ENCODE results near the gene PLA2G4C. TPM values are rescaled to one million over a fixed set of nuclear protein-coding genes. Genes with fewer than 3 reads are reported as not detected.

PLA2G4C gene
- total and polyA plus RNA-seq, 4 donors, result 1.1 to 5.9 (median 3.1) TPM

DNA sequence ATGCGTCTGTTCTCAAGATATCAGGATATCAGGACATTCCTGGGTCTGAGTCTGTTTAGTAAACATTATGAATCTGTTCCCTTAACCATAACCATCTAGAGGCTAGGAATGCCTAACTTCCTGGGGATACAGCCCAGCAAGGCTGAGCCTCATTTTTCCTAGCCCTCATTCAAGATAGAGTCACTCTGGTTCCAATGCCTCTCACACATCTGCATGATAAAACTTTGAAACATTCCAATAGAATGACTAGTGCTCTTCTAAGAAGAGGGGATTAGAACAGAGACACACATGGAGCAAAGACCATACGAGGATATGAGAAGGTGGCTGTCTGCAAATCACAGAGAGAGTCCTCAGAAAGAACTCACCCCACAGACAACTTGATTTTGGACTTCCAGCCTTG lies 46.1 kb downstream of the PLA2G4C start (continued):
- TF ChIP-seq, protein P1, sequence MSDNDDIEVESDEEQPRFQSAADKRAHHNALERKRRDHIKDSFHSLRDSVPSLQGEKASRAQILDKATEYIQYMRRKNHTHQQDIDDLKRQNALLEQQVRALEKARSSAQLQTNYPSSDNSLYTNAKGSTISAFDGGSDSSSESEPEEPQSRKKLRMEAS (IDR thresholded peaks at IDR 0.05), result no peak

- no peak for TF ChIP-seq RAD21 (IDR thresholded peaks at IDR 0.05)
- TF ChIP-seq YY1 (IDR thresholded peaks at IDR 0.05), result no peak
- TF ChIP-seq, protein P2, sequence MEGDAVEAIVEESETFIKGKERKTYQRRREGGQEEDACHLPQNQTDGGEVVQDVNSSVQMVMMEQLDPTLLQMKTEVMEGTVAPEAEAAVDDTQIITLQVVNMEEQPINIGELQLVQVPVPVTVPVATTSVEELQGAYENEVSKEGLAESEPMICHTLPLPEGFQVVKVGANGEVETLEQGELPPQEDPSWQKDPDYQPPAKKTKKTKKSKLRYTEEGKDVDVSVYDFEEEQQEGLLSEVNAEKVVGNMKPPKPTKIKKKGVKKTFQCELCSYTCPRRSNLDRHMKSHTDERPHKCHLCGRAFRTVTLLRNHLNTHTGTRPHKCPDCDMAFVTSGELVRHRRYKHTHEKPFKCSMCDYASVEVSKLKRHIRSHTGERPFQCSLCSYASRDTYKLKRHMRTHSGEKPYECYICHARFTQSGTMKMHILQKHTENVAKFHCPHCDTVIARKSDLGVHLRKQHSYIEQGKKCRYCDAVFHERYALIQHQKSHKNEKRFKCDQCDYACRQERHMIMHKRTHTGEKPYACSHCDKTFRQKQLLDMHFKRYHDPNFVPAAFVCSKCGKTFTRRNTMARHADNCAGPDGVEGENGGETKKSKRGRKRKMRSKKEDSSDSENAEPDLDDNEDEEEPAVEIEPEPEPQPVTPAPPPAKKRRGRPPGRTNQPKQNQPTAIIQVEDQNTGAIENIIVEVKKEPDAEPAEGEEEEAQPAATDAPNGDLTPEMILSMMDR (IDR thresholded peaks at IDR 0.05; ENCODE audit: low read depth, low read length, missing input control), result no peak
- no peak for TF ChIP-seq SP1 (IDR thresholded peaks at IDR 0.05)
- TF ChIP-seq NR2F2 (IDR thresholded peaks at IDR 0.05), result no peak
- TF ChIP-seq, protein P3, sequence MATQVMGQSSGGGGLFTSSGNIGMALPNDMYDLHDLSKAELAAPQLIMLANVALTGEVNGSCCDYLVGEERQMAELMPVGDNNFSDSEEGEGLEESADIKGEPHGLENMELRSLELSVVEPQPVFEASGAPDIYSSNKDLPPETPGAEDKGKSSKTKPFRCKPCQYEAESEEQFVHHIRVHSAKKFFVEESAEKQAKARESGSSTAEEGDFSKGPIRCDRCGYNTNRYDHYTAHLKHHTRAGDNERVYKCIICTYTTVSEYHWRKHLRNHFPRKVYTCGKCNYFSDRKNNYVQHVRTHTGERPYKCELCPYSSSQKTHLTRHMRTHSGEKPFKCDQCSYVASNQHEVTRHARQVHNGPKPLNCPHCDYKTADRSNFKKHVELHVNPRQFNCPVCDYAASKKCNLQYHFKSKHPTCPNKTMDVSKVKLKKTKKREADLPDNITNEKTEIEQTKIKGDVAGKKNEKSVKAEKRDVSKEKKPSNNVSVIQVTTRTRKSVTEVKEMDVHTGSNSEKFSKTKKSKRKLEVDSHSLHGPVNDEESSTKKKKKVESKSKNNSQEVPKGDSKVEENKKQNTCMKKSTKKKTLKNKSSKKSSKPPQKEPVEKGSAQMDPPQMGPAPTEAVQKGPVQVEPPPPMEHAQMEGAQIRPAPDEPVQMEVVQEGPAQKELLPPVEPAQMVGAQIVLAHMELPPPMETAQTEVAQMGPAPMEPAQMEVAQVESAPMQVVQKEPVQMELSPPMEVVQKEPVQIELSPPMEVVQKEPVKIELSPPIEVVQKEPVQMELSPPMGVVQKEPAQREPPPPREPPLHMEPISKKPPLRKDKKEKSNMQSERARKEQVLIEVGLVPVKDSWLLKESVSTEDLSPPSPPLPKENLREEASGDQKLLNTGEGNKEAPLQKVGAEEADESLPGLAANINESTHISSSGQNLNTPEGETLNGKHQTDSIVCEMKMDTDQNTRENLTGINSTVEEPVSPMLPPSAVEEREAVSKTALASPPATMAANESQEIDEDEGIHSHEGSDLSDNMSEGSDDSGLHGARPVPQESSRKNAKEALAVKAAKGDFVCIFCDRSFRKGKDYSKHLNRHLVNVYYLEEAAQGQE (IDR thresholded peaks at IDR 0.05), result no peak
- TF ChIP-seq, protein P4, sequence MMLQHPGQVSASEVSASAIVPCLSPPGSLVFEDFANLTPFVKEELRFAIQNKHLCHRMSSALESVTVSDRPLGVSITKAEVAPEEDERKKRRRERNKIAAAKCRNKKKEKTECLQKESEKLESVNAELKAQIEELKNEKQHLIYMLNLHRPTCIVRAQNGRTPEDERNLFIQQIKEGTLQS (IDR thresholded peaks at IDR 0.05), result no peak
- TF ChIP-seq FOXA2 (IDR thresholded peaks at IDR 0.05), result no peak
- peaks cover 0 to 3% (median under 1%) of the 10 kb centered on the region in 4 donors for H3K36me3 ChIP-seq (ENCODE audit: control insufficient read depth in 4 of 4, insufficient read depth in 3 of 4, low read depth in 1 of 4, low read length in 3 of 4)
- no peaks in the 10 kb centered on the region for H3K27me3 ChIP-seq (ENCODE audit: control insufficient read depth in 4 of 4, insufficient read depth in 4 of 4, low read length in 3 of 4)
- H3K4me1 ChIP-seq (ENCODE audit: control insufficient read depth in 4 of 4, insufficient read depth in 4 of 4, low read length in 3 of 4), result no peaks in the 10 kb centered on the region
- WGBS, result 67% methylated on average over 37 of the region's 37 CpGs
- DNase-seq (ENCODE audit: low spot score), result no peak
- no peak overlapping the region for H3K9ac ChIP-seq (ENCODE audit: low read depth in 1 of 2, low read length in 2 of 2)
- H3K27ac ChIP-seq (ENCODE audit: low read depth in 1 of 2, low read length in 2 of 2), result no peak overlapping the region
- no peak overlapping the region for H3K4me3 ChIP-seq (ENCODE audit: low read depth in 1 of 3, low read length in 3 of 3)
- H3K9me3 ChIP-seq (ENCODE audit: control insufficient read depth in 4 of 4, low read length in 3 of 4), result no peaks in the 10 kb centered on the region
Observed at GRCh38 chr19:48061401-48062344, 48.9 kb downstream of the PLA2G4C start.

DNA sequence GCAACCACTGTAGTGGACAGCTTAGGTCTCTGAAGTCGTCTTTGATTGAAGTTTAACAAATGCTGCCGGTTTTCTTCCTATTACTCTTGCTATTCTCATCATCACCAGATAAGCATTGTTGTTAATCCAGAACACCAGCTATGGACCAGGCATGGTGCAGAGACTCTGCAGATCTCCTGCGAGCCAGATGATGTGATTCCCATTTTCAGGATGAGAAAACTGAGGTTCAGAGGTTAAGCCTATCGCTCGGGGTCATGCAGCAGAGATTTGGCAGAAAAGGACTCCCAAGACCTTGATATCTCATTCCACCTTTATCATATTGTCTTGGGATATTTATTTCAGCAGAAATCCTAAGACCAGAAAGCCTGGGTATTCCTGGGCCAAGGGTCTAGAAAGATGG lies 50.2 kb downstream of the PLA2G4C start:
- Histone ChIP-seq H3K27me3 (ENCODE audit: control insufficient read depth in 4 of 4, insufficient read depth in 4 of 4, low read length in 3 of 4) (no peaks in the 10 kb centered on the region), H3K4me1 (ENCODE audit: control insufficient read depth in 4 of 4, insufficient read depth in 4 of 4, low read length in 3 of 4) (no peaks in the 10 kb centered on the region), H3K9me3 (ENCODE audit: control insufficient read depth in 4 of 4, low read length in 3 of 4) (no peaks in the 10 kb centered on the region), H3K36me3 (ENCODE audit: control insufficient read depth in 4 of 4, insufficient read depth in 3 of 4, low read depth in 1 of 4, low read length in 3 of 4) (peaks cover 0 to 3% (median under 1%) of the 10 kb centered on the region in 4 donors), H3K4me3 (ENCODE audit: low read depth in 1 of 3, low read length in 3 of 3) (no peak overlapping the region), H3K9ac (ENCODE audit: low read depth in 1 of 2, low read length in 2 of 2) (no peak overlapping the region), H3K27ac (ENCODE audit: low read depth in 1 of 2, low read length in 2 of 2) (no peak overlapping the region)
- DNase-seq (ENCODE audit: low spot score), result no peak
- TF ChIP-seq FOXA2 (IDR thresholded peaks at IDR 0.05), result no peak
- no peak for TF ChIP-seq RAD21 (IDR thresholded peaks at IDR 0.05)
- no peak for TF ChIP-seq JUND (IDR thresholded peaks at IDR 0.05)
- TF ChIP-seq HNF4G (IDR thresholded peaks at IDR 0.05), result no peak
- TF ChIP-seq FOXA1 (IDR thresholded peaks at IDR 0.05), result no peak
- no peak for TF ChIP-seq EGR1 (IDR thresholded peaks at IDR 0.05; ENCODE audit: low read depth in 2 of 2)
- TF ChIP-seq, protein P1 (IDR thresholded peaks at IDR 0.05), result no peak
- TF ChIP-seq SP1 (IDR thresholded peaks at IDR 0.05), result no peak
- no peak for TF ChIP-seq HNF4A (conservative IDR thresholded peaks at IDR 0.05)
- TF ChIP-seq NR2F2 (IDR thresholded peaks at IDR 0.05), result no peak
- TF ChIP-seq, protein P3 (IDR thresholded peaks at IDR 0.05), result no peak
- 94% methylated on average over 5 of the region's 5 CpGs for WGBS

All from liver (tissue), 9 donors.